IMR-90 (cell line): Measurements from ENCODE around the gene CAMK2D. TPM values are rescaled to one million over a fixed set of nuclear protein-coding genes. Genes with fewer than 3 reads are reported as not detected.

Experiments
- ATAC-seq: fragments of 200-7000 bp; cut with Tn5 transposase; 2 replicates; pipeline ENCODE4 v1.9.1; 2020; ENCODE audit warnings: low read depth, mild to moderate bottlenecking, moderate library complexity
- BruUV-seq: library from RNA; stranded (reverse); fragments of 400-500 nt; replicated peaks from 2 replicates; lab custom pipeline; 2021; lab: Mats Ljungman, UMichigan
- CTCF ChIA-PET: fragments of 300-600 bp; formaldehyde crosslinking; extraction: SDS; loops from one replicate; lab custom pipeline; 2021; ENCODE audit warnings: antibody characterized with exemption; lab: Yijun Ruan, JAX
- POLR2A ChIA-PET: fragments of 300-600 bp; sonication (Branson Sonifier 250); formaldehyde crosslinking; loops from one replicate; lab custom pipeline; 2022; ENCODE audit warnings: antibody characterized with exemption; ENCODE audit not compliant: unreplicated experiment; lab: Charles Lee
- DNase-seq: peaks from one replicate; pipeline ENCODE4 v3.0.0; 2013
- H2AFZ ChIP-seq: replicated peaks from 2 replicates; pipeline ENCODE3; 2013; ENCODE audit warnings: low read length, mild to moderate bottlenecking; ENCODE audit not compliant: poor library complexity
- H2AK5ac ChIP-seq: 2 replicates; pipeline ENCODE4 v1.6.1; 2013; ENCODE audit warnings: low read depth, low read length, inconsistent platforms
- H2AK9ac ChIP-seq: replicated peaks from 2 replicates; pipeline ENCODE3; 2013; ENCODE audit warnings: mild to moderate bottlenecking, low read depth, low read length, moderate library complexity; ENCODE audit not compliant: poor library complexity
- H2BK120ac ChIP-seq: 2 replicates; pipeline ENCODE4 v1.6.1; 2013; ENCODE audit warnings: low read depth, low read length, inconsistent platforms
- H2BK15ac ChIP-seq: 3 replicates; pipeline ENCODE4 v1.6.1; 2013; ENCODE audit warnings: low read depth, low read length, inconsistent platforms
- H2BK20ac ChIP-seq: 2 replicates; pipeline ENCODE4 v1.6.1; 2013; ENCODE audit warnings: low read depth, mild to moderate bottlenecking, inconsistent platforms, low read length, moderate library complexity
- H2BK5ac ChIP-seq: 2 replicates; pipeline ENCODE4 v1.6.1; 2013; ENCODE audit warnings: mild to moderate bottlenecking, low read depth, low read length, inconsistent platforms; ENCODE audit not compliant: poor library complexity, severe bottlenecking
- H3K14ac ChIP-seq: replicated peaks from 2 replicates; pipeline ENCODE4 v1.6.1; 2013; ENCODE audit warnings: low read depth, low read length, inconsistent platforms
- H3K18ac ChIP-seq: 2 replicates; pipeline ENCODE4 v1.6.1; 2013; ENCODE audit warnings: low read depth, low read length, control low read depth
- H3K23ac ChIP-seq: 2 replicates; pipeline ENCODE4 v1.6.1; 2013; ENCODE audit warnings: low read depth, low read length, inconsistent platforms
- H3K27ac ChIP-seq: 2 replicates; pipeline ENCODE4 v1.5.1; 2013; ENCODE audit warnings: mild to moderate bottlenecking, control low read depth, low read length; ENCODE audit not compliant: insufficient read depth
- H3K27me3 ChIP-seq: 2 replicates; pipeline ENCODE4 v1.6.1; 2013; ENCODE audit warnings: low read length; ENCODE audit not compliant: control insufficient read depth, insufficient read depth
- H3K36me3 ChIP-seq: 2 replicates; pipeline ENCODE4 v1.6.1; 2013; ENCODE audit warnings: low read length, mixed read lengths; ENCODE audit not compliant: control insufficient read depth, insufficient read depth
- H3K4ac ChIP-seq: 2 replicates; pipeline ENCODE4 v1.6.1; 2013; ENCODE audit warnings: low read depth, low read length, inconsistent platforms
- H3K4me1 ChIP-seq: 2 replicates; pipeline ENCODE4 v1.6.1; 2013; ENCODE audit warnings: low read length, mixed read lengths; ENCODE audit not compliant: control insufficient read depth, insufficient read depth
- H3K4me2 ChIP-seq: 2 replicates; pipeline ENCODE4 v1.6.1; 2013; ENCODE audit warnings: low read depth, mild to moderate bottlenecking, control low read depth, low read length, moderate library complexity
- H3K4me3 ChIP-seq: 2 replicates; pipeline ENCODE4 v1.5.1; 2013; ENCODE audit warnings: low read depth, mild to moderate bottlenecking, control low read depth, low read length, moderate library complexity; ENCODE audit not compliant: insufficient read depth
- H3K56ac ChIP-seq: 2 replicates; pipeline ENCODE4 v1.6.1; 2013; ENCODE audit warnings: low read length, inconsistent platforms; ENCODE audit not compliant: insufficient read depth; ENCODE audit errors: extremely low read depth
- H3K79me1 ChIP-seq, 2 experiments: 2 replicates each; pipeline ENCODE4 v1.6.1; 2013; ENCODE audit warnings: low read length in 2 of 2, inconsistent platforms in 1 of 2, low read depth in 1 of 2
- H3K9ac ChIP-seq: 2 replicates; pipeline ENCODE4 v1.6.1; 2013; ENCODE audit warnings: low read depth, low read length, control low read depth
- H3K9me1 ChIP-seq: 2 replicates; pipeline ENCODE4 v1.6.1; 2013; ENCODE audit warnings: low read length, inconsistent platforms; ENCODE audit not compliant: insufficient read depth
- H3K9me3 ChIP-seq: 2 replicates; pipeline ENCODE4 v1.6.1; 2013; ENCODE audit warnings: low read length; ENCODE audit not compliant: control insufficient read depth, insufficient read depth
- H4K20me1 ChIP-seq: 2 replicates; pipeline ENCODE4 v1.6.1; 2013; ENCODE audit warnings: low read length, inconsistent platforms; ENCODE audit not compliant: insufficient read depth
- H4K5ac ChIP-seq: 2 replicates; pipeline ENCODE4 v1.6.1; 2013; ENCODE audit warnings: mild to moderate bottlenecking, low read depth, low read length, control low read depth
- H4K8ac ChIP-seq, 2 experiments: 2 replicates each; pipeline ENCODE4 v1.6.1; 2013; ENCODE audit warnings: low read depth in 2 of 2, low read length in 2 of 2, control low read depth in 1 of 2, inconsistent platforms in 1 of 2
- H4K91ac ChIP-seq: 2 replicates; pipeline ENCODE4 v1.6.1; 2013; ENCODE audit warnings: low read depth, low read length, inconsistent platforms; ENCODE audit not compliant: insufficient read depth
- BHLHE40 ChIP-seq: fragments of 150-350 bp; IDR thresholded peaks from 2 replicates; pipeline ENCODE4 v1.6.1; 2016; ENCODE audit warnings: mild to moderate bottlenecking, low read depth, low read length
- CEBPB ChIP-seq: IDR thresholded peaks from 2 replicates; pipeline ENCODE4 v1.6.1; 2012; ENCODE audit warnings: low read depth, low read length, improper control_type of control experiment
- CHD1 ChIP-seq: IDR thresholded peaks from 2 replicates; pipeline ENCODE4 v1.6.1; 2012; ENCODE audit warnings: low read depth, low read length, improper control_type of control experiment
- CTCF ChIP-seq: conservative IDR thresholded peaks from 2 replicates; pipeline ENCODE4 v1.5.1; 2012; ENCODE audit warnings: mild to moderate bottlenecking, low read depth, low read length, improper control_type of control experiment
- FOS ChIP-seq: fragments of 150-350 bp; IDR thresholded peaks from 2 replicates; pipeline ENCODE4 v1.6.1; 2016; ENCODE audit warnings: low read depth, low read length
- MAFK ChIP-seq: IDR thresholded peaks from 2 replicates; pipeline ENCODE4 v1.6.1; 2012; ENCODE audit warnings: low read depth, low read length, improper control_type of control experiment
- MAZ ChIP-seq: IDR thresholded peaks from 2 replicates; pipeline ENCODE4 v1.6.1; 2012; ENCODE audit warnings: low read depth, mild to moderate bottlenecking, low read length, improper control_type of control experiment, moderate library complexity, borderline replicate concordance
- MXI1 ChIP-seq: IDR thresholded peaks from 2 replicates; pipeline ENCODE4 v1.6.1; 2012; ENCODE audit warnings: low read depth, mild to moderate bottlenecking, low read length, moderate library complexity, borderline replicate concordance
- NFE2L2 ChIP-seq: fragments of 150-350 bp; IDR thresholded peaks from 2 replicates; pipeline ENCODE4 v1.6.1; 2016; ENCODE audit warnings: low read depth, mild to moderate bottlenecking, low read length
- POLR2A ChIP-seq: IDR thresholded peaks from 2 replicates; pipeline ENCODE4 v1.6.1; 2012; ENCODE audit warnings: mild to moderate bottlenecking, low read depth, low read length
- RAD21 ChIP-seq: IDR thresholded peaks from 2 replicates; pipeline ENCODE4 v1.6.1; 2012; ENCODE audit warnings: low read length, improper control_type of control experiment
- RCOR1 ChIP-seq: IDR thresholded peaks from 2 replicates; pipeline ENCODE4 v1.6.1; 2012; ENCODE audit warnings: mild to moderate bottlenecking, low read length, improper control_type of control experiment; ENCODE audit not compliant: insufficient replicate concordance
- RFX5 ChIP-seq: IDR thresholded peaks from 2 replicates; pipeline ENCODE4 v1.8.0; 2012; ENCODE audit warnings: low read depth, mild to moderate bottlenecking, low read length, moderate library complexity
- SMC3 ChIP-seq: fragments of 150-350 bp; IDR thresholded peaks from 2 replicates; pipeline ENCODE4 v1.6.1; 2016; ENCODE audit warnings: low read depth, mild to moderate bottlenecking, antibody characterized with exemption, low read length, moderate library complexity
- WGBS, 2 experiments: methylation state at CpG; one replicate each; pipeline versions ENCODE4 v1.1.5 to v1.1.7; 2013; ENCODE audit warnings: missing lambda C conversion rate in 2 of 2; ENCODE audit not compliant: insufficient read length in 1 of 2; ENCODE audit errors: extremely low coverage in 2 of 2; 5-methylcytosine and 5-hydroxymethylcytosine counted together
- dilution Hi-C: fragments of 300-500 bp; cut with HindIII; formaldehyde crosslinking; loops from one replicate; pipeline ENCODE4 v1.14.3; 2018; ENCODE audit warnings: low sequenced_read_pairs; ENCODE audit not compliant: unreplicated experiment
- in situ Hi-C: fragments of 300-500 bp; cut with MboI; formaldehyde crosslinking; loops from 3 replicates; pipeline ENCODE4 v1.14.3; 2019; ENCODE audit warnings: low sequenced_read_pairs, inconsistent platforms, mixed read lengths
- intact Hi-C: fragments of 100-400 bp; cut with micrococcal nuclease; formaldehyde crosslinking; loops from 2 replicates; pipeline ENCODE4 v1.10.0; 2022
- polyA plus RNA-seq, 3 experiments: library from polyadenylated mRNA; depleted of rRNA; stranded (reverse); fragments of >200 nt; gene quantifications; 2 replicates each; pipeline ENCODE4 v1.2.3, GENCODE V29; 2012; ENCODE audit warnings: low replicate concordance in 1 of 3
- total RNA-seq: library from RNA; depleted of rRNA; stranded (reverse); fragments of >200 nt; gene quantifications from 2 replicates; pipeline ENCODE4 v1.2.3, GENCODE V29; 2012
- TF ChIP-seq, protein P1 (sequence below): fragments of 150-350 bp; IDR thresholded peaks from 2 replicates; pipeline ENCODE4 v1.6.1; 2016; ENCODE audit warnings: low read depth, mild to moderate bottlenecking, low read length, moderate library complexity, borderline replicate concordance
- TF ChIP-seq, protein P2 (sequence below): fragments of 150-350 bp; IDR thresholded peaks from 2 replicates; pipeline ENCODE4 v1.6.1; 2017; ENCODE audit warnings: mild to moderate bottlenecking, antibody characterized with exemption, low read length, low read depth

CAMK2D gene
- total and polyA plus RNA-seq, 2 of the 4 experiments (the other 2 are of a cell fraction) = 44.6 to 156 TPM

DNA sequence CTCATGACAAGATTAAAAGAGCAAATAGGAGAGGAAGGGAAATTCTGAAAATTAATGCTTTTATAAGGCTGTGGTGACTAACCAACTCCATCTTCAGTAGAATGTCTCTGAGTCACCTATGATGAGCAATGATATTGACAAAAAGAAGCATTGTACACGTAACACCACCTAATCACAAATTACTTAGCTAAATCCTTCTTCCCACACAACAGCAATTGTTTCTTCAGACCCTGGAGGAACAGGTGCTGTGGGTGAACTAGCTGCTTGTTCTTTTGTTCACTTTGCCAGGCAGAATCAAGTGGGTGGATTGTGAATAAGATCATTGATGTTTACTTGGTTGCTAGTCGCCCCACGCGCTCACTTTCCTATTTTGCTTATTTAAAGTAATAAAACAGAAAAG is 315.5 kb downstream of the CAMK2D start:
- ChIA-PET CTCF (no interaction called here), POLR2A (no interaction called here)
- no peaks in the 10 kb centered on the region for H4K20me1 ChIP-seq
- H3K56ac ChIP-seq = no peak overlapping the region
- no peaks in the 10 kb centered on the region for H3K9me1 ChIP-seq
- H3K4me2 ChIP-seq = peak overlapping the region; percentile 68; the same call in 1 of the 2 replicates
- in situ Hi-C loops (no loop called here), dilution Hi-C loops (no loop called here), intact Hi-C loops (no loop called here)
- H3K18ac ChIP-seq = peak overlapping the region; percentile 24; the same call in 1 of the 2 replicates
- H3K23ac ChIP-seq = no peak overlapping the region
- H4K91ac ChIP-seq = no peak overlapping the region
- no peak overlapping the region for H2AFZ ChIP-seq
- H2BK15ac ChIP-seq = no peak overlapping the region
- no TSS peak for BruUV-seq
- H4K5ac ChIP-seq = no peak overlapping the region
- H2BK20ac ChIP-seq = no peak overlapping the region
- H3K4me3 ChIP-seq = no peak overlapping the region
- TF ChIP-seq RAD21 (no peak), SMC3 (no peak), FOS (peak; percentile 89), CHD1 (no peak), CEBPB (peak; percentile 75), RCOR1 (peak; percentile 64), POLR2A (no peak), BHLHE40 (peak; percentile 16; the same call in 1 of the 2 replicates), MAFK (no peak), NFE2L2 (0 out of 2 replicates have a peak, but pooled peaks have one; percentile 9), MXI1 (no peak), CTCF (no peak), RFX5 (no peak), MAZ (no peak)
- TF ChIP-seq, protein P1, sequence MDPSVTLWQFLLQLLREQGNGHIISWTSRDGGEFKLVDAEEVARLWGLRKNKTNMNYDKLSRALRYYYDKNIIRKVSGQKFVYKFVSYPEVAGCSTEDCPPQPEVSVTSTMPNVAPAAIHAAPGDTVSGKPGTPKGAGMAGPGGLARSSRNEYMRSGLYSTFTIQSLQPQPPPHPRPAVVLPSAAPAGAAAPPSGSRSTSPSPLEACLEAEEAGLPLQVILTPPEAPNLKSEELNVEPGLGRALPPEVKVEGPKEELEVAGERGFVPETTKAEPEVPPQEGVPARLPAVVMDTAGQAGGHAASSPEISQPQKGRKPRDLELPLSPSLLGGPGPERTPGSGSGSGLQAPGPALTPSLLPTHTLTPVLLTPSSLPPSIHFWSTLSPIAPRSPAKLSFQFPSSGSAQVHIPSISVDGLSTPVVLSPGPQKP = no peak
- TF ChIP-seq, protein P2, sequence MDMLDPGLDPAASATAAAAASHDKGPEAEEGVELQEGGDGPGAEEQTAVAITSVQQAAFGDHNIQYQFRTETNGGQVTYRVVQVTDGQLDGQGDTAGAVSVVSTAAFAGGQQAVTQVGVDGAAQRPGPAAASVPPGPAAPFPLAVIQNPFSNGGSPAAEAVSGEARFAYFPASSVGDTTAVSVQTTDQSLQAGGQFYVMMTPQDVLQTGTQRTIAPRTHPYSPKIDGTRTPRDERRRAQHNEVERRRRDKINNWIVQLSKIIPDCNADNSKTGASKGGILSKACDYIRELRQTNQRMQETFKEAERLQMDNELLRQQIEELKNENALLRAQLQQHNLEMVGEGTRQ = no peak
- peak overlapping the region; percentile 27 for H2BK5ac ChIP-seq
- H4K8ac ChIP-seq = peak overlapping the region in 1 of 2 experiments; percentile 20; a peak in 1 of 4 replicates
- peak; percentile 92 for DNase-seq
- H3K9ac ChIP-seq = no peak overlapping the region
- no peak overlapping the region for H2AK9ac ChIP-seq
- H3K9me3 ChIP-seq = peaks cover 4% of the 10 kb centered on the region
- no peak overlapping the region for H3K4ac ChIP-seq
- H2AK5ac ChIP-seq = no peak overlapping the region
- WGBS, 2 experiments = no CpG with 5 or more reads among the region's 4 CpGs
- H3K14ac ChIP-seq = no peak overlapping the region
- ATAC-seq = no peak; the same call in 1 of the 2 replicates
- H3K4me1 ChIP-seq = peaks cover 8% of the 10 kb centered on the region
- H3K27ac ChIP-seq = no peak overlapping the region
- H3K36me3 ChIP-seq = no peaks in the 10 kb centered on the region
- no peak overlapping the region for H2BK120ac ChIP-seq
- H3K27me3 ChIP-seq = no peaks in the 10 kb centered on the region
- no peaks in the 10 kb centered on the region for H3K79me1 ChIP-seq
